Measurements from ENCODE around the gene COG4.

Gene COG4

DNA sequence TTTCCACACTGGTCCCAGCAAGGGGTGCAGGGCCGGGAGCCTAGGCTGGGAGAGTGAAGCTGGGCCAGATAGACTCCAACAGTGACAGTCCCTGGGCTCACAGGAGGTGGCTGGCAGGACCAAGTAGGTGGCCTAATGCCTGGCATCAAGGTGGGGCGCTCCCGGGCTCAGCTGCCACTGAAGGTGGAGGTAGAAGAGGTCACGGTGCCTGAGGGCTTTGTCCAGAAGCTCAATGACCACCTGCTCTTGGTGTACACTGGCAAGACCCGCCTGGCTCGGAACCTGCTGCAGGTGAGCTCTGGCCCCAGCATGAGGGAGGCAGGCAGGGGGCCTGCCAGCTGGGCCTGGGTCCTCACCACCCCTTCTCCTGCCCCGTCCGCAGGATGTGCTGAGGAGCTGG is 45.2 kb downstream of the COG4 start:
- DNase-seq: no peak

DNA sequence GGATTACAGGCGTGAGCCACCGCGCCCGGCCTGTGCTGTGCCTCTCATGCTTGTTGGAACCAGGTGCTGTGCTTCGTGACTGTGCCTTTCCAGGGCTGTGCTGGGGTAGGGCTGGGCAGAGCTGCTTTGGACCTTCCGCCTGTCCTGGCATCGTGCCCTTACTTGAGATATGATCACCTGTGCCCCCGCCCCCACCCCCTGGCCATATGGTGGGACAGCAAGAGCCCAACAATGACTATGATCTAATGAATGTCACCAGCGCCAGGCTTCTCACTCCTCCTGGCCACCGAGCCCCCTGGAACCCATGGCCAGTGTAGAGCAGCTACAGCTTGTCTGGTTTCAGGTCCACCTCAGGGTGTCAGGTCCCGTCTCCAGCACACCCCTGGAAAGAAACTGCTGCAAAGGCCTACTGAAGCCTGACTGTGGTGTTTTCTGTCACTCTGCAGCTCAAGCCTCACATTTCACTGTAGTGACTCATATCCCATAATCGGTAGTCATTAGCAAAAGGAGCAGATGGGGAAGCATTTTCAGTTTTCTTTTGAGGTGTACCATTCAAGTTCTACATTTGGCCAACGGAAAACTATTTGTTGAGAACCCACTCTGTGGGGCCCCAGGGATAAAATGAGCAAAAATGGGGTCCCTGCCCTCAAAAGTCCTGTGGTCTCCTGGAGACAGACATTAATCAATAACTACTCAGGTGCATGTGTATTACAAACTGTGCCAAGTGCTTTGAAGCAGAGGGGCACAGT is 46.9 kb downstream of the COG4 start:
- DNase-seq: no peak

DNA sequence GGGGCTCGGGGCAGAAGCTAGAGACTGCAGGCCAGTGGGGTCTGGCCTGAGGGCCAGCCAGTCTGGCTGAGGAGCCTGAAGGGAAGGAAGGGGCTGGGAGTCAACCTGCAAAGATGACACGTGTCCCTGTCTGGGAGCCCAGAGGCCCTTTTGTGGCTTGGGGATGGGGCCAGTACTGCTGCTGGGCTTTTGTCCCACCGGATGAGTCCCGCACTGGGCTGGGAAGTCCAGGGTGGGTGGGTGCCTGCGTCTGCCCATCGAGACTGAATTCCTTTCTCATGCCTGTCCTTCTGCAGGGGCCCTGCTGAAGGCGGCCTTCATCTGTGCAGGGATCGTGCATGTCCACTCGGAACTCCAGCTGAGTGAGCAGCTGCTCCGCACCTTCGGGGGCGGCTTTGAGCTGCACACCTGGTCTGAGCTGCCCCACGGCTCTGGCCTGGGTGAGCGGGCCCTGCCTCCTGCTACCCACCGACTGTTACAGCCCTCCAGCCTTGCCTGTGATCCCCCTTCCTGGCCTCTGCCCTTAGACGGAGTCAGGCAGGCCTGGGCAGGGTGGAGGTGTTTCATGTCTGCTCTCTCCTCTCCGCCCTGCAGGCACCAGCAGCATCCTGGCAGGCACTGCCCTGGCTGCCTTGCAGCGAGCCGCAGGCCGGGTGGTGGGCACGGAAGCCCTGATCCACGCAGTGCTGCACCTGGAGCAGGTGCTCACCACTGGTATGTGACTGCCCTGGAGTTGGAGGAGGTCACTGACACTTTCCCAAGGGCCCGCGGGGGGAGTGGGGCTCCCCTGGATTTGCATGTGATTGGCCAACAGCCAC is 48.1 kb downstream of the COG4 start:
- DNase-seq: no peak

DNA sequence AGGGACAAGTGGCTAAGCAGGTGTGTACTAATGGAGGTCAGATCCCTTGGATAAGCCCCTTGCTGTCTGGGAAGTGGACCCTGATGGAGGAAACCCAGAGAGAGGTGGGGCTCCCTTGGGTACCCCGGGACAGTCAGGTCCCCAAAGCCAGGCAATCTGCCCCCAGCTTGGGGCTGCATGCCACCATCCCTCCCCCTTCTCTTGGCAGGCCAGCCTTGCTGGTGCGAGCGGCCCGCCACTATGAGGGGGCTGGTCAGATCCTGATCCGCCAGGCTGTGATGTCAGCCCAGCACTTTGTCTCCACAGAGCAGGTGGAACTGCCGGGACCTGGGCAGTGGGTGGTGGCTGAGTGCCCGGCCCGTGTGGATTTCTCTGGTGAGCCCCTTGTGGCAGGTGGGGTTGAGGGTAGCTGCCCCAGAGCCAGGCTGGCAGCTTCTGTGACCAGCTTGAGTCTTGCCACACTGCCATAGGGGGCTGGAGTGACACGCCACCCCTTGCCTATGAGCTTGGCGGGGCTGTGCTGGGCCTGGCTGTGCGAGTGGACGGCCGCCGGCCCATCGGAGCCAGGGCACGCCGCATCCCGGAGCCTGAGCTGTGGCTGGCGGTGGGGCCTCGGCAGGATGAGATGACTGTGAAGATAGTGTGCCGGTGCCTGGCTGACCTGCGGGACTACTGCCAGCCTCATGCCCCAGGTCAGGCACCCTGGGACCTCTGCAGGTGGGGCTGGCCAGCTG is 48.9 kb downstream of the COG4 start:
- no peak for DNase-seq

DNA sequence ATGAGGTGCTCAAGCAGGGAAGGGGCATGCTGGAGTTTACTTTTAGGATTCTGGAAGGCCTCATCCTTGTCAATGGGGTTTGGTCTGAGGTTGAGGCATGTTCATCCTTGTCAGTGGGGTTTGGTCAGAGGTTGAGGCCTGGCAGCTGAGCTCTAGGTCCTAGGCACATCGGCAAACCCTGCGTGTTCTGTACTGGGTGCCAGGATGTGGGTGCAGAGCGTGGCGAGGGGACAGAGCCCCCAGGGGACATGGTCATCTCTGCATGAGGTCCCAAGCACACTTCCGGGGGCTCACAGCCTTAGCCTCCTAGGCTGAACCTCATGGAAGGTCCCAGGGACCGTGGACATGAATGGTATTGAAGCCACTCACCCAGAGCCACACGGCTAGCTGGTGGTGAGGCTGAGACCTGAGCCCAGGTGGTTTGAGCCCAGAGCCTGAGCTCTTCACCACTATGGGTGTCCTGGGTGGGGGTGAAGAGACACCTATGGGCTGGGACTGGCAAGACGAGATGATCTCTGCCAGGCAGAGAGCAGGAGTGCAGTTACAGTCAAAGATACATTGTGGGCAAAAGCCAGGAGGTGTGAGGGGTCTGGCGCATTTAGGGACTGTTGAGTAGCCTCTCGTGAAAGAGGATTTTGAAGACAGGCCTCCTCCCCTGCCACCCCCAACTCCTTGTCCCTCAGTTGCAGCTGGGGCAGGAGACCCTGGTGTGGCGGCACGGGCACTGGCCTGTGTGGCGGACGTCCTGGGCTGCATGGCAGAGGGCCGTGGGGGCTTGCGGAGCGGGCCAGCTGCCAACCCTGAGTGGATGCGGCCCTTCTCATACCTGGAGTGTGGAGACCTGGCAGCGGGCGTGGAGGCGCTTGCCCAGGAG is 49.7 kb downstream of the COG4 start:
- DNase-seq: no peak

DNA sequence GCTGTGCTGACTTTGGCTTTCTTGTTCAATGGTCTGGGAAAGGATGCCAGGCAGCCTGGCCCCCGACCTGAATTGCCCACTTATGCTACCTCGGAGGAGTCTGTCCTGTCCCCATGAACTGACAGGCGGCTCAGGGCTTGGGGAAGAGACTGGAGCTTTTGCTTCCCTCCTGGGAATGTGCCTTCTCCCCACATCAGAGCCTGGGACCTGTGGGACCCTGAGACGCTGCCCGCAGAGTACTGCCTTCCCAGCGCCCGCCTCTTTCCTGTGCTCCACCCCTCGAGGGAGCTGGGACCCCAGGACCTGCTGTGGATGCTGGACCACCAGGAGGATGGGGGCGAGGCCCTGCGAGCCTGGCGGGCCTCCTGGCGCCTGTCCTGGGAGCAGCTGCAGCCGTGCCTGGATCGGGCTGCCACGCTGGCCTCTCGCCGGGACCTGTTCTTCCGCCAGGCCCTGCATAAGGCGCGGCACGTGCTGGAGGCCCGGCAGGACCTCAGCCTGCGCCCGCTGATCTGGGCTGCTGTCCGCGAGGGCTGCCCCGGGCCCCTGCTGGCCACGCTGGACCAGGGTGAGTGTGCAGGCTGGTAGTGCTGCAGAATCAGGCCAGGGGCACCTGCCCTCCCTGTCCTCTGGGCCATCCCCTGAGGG is 50.4 kb downstream of the COG4 start:
- no peak for DNase-seq

DNA sequence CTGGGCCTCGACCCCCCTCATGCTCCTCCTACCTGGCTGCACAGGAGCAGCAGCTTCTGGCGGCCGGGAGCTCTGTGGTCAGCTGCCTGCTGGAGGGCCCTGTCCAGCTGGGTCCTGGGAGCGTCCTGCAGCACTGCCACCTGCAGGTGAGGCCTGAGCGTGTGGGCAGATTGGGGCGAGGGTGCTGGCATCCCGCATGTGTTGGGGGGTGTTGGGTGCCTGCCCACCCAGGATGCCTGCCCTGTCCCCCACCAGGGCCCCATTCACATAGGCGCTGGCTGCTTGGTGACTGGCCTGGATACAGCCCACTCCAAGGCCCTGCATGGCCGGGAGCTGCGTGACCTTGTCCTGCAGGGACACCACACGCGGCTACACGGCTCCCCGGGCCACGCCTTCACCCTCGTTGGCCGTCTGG is 52.4 kb downstream of the COG4 start:
- no peak for DNase-seq

DNA sequence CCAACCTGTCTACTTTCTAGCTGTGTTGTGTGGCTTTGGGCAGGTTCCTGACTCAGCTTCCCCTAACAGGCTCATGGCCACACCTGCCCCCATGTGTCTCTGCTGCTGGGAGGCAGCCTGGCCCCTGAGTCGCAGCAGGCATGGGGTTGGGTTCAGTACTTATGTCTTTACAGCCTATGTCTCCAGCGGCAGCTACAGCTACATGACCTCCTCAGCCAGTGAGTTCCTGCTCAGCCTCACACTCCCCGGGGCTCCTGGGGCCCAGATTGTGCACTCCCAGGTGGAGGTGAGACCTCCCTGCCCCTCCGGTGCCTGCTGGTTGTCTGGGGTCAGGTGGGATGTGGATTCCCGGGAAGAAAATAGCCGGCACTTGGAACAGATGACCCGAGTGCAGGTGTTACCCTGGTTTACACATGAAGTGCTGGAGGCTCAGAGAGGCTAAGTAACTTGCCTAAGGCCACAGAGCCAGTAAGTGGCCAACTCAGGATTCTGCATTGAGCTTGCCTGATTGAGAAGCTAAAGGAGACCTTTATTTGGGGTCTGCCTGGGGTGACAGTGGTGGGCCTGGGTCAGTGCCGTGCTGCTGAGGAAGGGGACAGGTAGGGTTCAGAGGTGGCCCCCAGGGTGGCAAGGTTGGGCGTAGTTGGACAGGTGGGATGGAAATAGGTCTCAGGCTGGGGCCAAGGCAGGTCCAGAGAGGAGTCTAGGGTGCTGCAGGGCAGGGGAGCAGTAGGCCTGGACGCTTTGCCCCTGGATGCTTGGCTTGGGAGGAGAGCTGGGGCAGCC is 53.0 kb downstream of the COG4 start:
- DNase-seq: no peak

DNA sequence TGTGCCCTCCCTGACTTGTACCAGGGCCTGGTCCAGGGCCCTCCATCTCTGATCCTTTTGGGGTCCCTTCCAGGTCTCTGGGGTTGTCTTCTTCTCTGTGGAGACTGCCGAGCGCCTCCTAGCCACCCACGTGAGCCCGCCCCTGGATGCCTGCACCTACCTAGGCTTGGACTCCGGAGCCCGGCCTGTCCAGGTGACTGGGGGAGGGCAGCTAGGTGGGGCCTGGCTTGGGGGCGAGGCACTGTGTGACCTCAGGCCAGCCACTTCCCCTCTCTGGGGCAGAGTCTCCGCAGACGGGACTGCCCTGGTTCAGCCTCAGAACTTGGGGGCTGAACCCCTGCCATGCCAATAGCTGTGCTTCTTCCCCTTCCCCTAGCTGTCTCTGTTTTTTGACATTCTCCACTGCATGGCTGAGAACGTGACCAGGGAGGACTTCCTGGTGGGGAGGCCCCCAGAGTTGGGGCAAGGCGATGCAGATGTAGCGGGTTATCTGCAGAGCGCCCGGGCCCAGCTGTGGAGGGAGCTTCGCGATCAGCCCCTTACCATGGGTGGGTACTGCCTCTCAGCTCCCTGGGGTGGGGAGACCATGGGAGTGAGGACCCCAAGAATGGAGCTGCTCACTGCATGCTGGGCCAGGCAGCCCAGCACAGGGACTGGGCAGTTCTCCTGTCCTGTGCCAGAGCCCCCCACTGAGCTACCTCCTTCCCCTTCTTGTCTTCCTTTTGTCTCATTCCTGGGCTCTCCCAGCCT is 54.4 kb downstream of the COG4 start:
- no peak for DNase-seq

DNA sequence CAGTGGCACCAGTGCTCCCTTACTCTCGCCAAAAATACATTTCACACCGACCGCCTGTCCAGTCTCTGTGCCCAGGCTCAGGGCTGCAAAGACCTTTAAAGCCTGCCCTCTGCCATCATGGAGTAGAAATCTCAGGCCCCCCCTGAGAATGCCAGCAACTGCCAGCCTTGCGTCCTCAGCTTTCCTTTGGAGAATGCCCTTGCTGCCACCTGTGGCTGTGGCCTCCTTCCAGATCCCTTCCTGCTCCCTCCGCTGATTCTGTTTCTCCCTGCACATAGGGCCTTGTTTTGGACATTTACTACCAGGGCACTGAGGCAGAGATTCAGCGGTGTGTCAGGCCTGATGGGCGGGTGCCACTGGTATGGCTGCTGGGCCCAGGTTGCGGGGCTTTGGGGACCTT is 55.7 kb downstream of the COG4 start:
- no peak for DNase-seq

DNA sequence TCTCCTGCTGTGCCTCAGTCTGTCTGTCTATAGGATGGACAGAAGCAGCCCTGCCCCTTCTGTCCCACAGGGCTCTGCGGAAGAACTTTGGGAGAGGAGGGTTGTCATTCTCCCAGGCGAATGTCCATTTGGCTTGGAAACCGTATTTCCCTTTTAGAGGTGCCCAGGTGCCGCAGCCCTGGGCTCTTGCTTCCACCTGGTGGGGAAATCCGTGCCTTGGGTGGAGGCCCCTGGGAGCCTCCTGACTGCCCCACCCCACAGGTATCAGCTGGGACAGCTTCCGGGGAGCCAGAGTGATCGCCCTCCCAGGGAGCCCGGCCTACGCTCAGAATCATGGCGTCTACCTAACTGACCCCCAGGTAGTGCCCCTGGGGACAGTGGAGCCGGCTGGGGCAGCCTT is 56.2 kb downstream of the COG4 start:
- DNase-seq: no peak

DNA sequence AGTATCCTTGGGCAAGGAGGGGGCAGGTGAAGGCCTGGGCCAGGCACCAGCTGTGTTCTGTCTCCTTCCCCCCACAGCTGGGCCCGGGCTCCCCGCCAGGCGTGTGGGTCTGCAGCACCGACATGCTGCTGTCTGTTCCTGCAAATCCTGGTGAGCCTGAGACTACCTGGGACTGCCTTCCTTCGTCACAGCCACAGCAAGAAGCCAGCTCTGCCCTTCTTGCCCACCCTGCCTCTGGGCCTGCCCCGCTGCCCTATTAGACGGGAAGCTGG is 56.6 kb downstream of the COG4 start:
- no peak for DNase-seq

DNA sequence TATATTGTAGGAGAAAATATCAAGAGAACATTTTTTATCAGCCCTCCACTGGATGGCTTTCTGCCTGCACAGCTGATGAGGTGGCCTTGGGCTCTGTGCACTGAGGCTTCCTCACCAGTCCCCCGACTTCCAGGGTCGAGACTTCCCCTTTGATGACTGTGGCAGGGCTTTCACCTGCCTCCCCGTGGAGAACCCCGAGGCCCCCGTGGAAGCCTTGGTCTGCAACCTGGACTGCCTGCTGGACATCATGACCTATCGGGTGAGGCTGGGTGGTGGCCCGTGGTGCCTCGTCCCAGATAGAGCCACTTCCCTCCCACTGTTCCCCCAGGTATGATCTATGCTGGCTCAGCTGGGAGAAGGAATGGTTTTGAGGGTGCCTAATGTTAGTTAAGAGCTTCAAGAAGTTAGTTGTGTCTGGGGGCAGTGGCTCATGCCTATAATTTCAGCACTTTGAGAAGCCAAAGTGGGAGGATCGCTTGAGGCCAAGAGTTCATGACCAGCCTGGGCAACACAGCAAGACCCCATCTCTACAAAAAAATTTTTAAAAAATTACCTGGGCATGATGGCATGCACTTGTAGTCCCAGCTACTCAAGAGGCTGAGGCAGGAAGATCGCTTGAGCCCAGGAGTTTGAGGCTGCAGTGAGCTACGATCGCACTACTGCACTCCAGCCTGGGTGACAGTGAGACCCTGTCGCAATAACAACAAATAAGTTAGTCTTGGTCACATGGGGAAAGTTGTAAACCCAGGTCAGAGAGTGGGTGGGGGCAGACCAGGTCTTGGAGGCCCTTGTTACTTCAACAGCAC is 57.2 kb downstream of the COG4 start:
- DNase-seq: no peak

DNA sequence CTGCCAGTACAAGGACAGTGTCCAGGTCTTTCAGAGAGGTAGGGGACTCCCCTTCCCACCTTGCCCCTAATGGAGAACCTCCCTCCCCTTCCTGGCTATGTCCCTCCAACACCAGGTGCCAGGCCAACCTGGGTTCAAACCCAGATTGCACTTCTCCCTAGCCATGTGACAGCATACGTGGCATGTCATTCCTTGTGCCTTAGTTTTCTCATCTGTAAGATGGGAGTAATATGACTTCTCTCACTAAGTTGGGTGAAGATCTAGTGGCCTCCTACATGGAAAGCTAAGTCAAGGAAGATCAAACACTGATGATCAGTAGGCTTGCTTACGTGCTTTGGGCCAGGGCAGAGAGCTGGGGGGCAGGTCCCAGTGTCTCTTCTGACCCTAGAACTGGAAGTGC is 60.1 kb downstream of the COG4 start:
- no peak for DNase-seq

DNA sequence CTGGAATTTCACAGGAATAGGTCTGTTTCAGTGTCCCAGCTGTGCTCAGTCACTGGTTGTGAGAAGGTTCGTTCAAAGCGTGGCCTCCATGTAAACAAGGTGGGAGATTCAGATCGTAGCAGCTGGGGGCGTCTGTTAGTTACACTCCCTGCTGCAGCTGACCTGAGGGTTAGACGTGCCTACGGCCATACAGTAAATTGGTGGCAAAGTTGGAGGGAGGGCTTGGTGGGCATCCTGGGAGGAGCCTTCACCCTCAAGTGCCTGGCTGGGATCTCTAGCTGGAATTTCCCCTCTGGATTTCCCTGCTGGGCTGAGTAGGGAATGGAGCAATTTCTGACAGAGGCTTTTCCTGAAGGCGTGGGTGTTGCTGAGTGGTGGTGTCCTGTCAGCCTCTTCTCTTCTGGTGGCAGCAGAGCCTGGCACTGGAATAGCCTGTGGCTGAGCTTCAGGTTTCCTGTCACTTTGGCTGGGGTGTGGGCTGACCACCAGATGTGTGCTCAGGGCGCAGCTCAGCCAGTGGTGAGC is 62.6 kb downstream of the COG4 start:
- no peak for DNase-seq

DNA sequence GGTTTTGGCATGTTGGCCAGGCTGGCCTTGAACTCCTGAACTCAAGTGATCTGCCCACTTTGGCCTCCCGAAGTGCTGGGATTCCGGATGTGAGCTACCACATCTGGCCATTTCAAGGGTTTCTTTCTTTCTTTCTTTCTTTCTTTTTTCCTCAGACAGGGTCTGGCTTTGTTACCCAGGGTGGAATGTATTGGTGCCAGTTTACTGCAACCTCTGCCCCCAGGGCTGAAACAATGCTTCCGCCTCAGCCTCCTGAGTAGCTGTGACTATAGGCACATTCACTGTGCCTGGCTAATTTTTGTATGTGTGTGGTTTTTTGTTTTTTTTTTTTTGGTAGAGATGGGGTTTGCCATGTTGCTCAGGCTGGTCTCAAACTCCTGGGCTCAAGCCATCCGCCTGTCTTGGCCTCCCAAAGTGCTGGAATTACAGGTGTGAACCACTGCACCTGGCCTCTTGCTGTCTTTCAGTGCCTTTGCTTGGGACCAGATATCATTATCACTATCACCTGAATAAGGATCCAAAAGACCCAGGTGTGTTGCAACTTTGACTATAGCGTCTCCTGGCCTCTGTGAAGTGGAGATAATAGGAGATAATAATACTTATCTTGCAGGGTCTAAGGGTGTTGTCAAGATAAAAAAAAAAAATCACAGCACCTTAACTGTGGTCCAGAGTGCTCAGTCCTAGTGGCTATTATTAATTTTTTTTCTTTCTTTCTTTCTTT is 65.7 kb downstream of the COG4 start:
- DNase-seq: no peak

DNA sequence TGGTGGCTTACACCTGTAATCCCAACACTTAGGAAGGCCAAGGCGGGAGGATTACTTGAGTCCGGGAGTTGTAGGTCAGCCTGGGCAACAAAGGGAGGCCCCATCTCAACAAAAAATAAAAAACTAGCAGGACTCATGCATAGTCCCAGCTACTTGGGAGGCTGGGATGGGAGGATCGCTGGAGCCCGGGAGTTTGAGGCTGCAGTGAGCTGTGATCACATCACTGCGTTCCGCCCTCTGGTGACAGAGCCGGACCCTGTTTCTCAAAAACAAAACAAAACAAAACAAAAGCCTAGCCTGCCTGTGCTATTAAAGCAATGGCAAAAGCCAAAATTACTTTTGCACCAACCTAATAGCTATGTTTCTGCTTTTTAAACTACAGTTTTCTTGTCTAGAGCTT is 67.4 kb downstream of the COG4 start:
- no peak for DNase-seq

DNA sequence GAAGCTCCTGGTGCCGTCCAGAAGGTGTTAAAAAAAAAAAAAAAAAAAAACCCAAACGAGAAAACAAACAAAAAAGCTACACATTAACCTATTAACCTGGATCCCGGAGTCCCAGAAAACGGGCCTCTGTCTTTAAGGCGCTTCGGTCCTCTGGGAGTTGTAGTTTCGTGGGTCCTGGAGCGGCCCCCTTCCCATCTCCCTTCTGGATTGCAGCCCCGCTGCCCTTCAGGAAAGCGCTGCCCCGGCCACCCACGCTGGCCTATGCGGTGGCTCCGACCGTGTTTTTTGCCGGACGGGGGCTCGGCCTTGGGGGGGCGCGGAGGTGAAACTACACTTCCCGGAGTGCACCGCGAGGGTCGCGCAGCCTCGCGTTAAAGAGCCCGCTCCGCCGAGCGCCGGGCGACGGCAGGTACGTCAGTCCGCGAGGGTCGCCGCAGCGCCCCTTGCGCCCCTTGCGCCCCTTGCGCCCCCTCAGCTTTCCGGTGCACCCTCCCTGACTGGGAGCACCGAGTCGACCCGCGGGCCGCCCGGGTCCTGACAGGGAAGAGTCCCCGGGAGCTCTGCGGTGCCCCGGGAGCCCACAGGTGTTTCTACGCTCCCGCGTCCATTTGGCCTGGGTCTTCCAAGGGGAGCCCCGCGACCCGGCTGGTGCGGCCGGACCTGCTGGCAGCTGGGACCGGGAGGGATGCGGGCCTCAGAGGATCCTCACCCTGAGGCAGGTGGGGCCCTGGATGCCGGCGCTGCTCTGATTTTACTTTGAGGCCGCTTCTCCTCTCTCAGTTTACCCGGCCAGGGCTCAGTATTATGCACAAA is 68.9 kb downstream of the COG4 start, which contains the start of gene FCSK:
FCSK (plus strand) TSS at position 374 of the 813 bp plus-strand sequence. CDS start 8,596 bp downstream, outside the sequence.
- peak; percentile 58 for DNase-seq
